Thymus (tissue), 11 donors: ENCODE measurements around the gene COX4I1. TPM values are rescaled to one million over a fixed set of nuclear protein-coding genes. Genes with fewer than 3 reads are reported as not detected.
"Not testable (repeated sequence)": the region's sequence is repeated elsewhere in the genome, so short reads cannot be mapped to it uniquely, and the experiment has no call there.

Experiments used
- DNase-seq, 9 donors: peaks; one replicate each; pipeline ENCODE4 v3.0.0-alpha.2; 2013; ENCODE audit warnings: low spot score in 9 of 9, low read depth in 6 of 9, missing footprints in 1 of 9
- H3K27ac ChIP-seq, 2 donors: one replicate each; pipeline ENCODE4 v1.5.1; 2013; ENCODE audit warnings: control low read depth in 1 of 2, low read depth in 1 of 2, low read length in 1 of 2, mild to moderate bottlenecking in 1 of 2, moderate library complexity in 1 of 2
- H3K27me3 ChIP-seq, 2 donors: one replicate each; pipeline ENCODE4 v1.5.1; 2013; ENCODE audit warnings: low read length in 1 of 2; ENCODE audit not compliant: control insufficient read depth in 2 of 2, insufficient read depth in 1 of 2
- H3K36me3 ChIP-seq, 2 donors: one replicate each; pipeline ENCODE4 v1.5.1; 2013; ENCODE audit warnings: low read length in 1 of 2, mild to moderate bottlenecking in 1 of 2, moderate library complexity in 1 of 2; ENCODE audit not compliant: control insufficient read depth in 2 of 2, insufficient read depth in 2 of 2
- H3K4me1 ChIP-seq, 2 donors: one replicate each; pipeline ENCODE4 v1.5.1; 2013; ENCODE audit warnings: low read length in 2 of 2; ENCODE audit not compliant: control insufficient read depth in 2 of 2, insufficient read depth in 2 of 2
- H3K4me3 ChIP-seq, 2 donors: one replicate each; pipeline ENCODE4 v1.5.1; 2013; ENCODE audit warnings: low read length in 2 of 2, control low read depth in 1 of 2, mild to moderate bottlenecking in 1 of 2
- H3K9me3 ChIP-seq, 2 donors: one replicate each; pipeline ENCODE4 v1.5.1; 2013; ENCODE audit warnings: low read length in 1 of 2, mild to moderate bottlenecking in 1 of 2; ENCODE audit not compliant: control insufficient read depth in 2 of 2, insufficient read depth in 1 of 2
- WGBS: extraction: QIAGEN DNeasy Blood & Tissue Kit; methylation state at CpG from one replicate; pipeline ENCODE4 v1.1.7; 2013; 5-methylcytosine and 5-hydroxymethylcytosine counted together
- polyA plus RNA-seq: library from polyadenylated mRNA; stranded (reverse); fragments of 200-250 nt; gene quantifications from one replicate; pipeline ENCODE4 v1.2.3, GENCODE V29; 2013
- total RNA-seq: library from RNA; stranded (reverse); fragments of 120-200 nt; gene quantifications from one replicate; pipeline ENCODE4 v1.2.4, GENCODE V29; 2013
- donor health status: healthy.

The COX4I1 gene
- total and polyA plus RNA-seq, 2 donors: 565 to 890 TPM

GRCh38 chr16:85800321-85800669, 800 bp downstream of the COX4I1 start:
- Histone ChIP-seq H3K9me3 (no peaks in the 10 kb centered on the region), H3K36me3 (peaks cover 51 to 52% of the 10 kb centered on the region in 2 donors), H3K27me3 (no peaks in the 10 kb centered on the region), H3K4me3 (peak overlapping the region; percentile 83 to 91), H3K27ac (peak overlapping the region; percentile 73 to 89), H3K4me1 (peaks cover 14% of the 10 kb centered on the region in 2 donors)
- peak in 1 of 9 donors; percentile 4 for DNase-seq
- WGBS: 41% methylated on average over 9 of the region's 9 CpGs

- H3K27ac ChIP-seq: no peak overlapping the region
- no peaks in the 10 kb centered on the region for H3K27me3 ChIP-seq
- DNase-seq: peak in 1 of 9 donors; percentile 6
- WGBS: 90% methylated on average over 14 of the region's 14 CpGs
- peaks cover 55 to 57% of the 10 kb centered on the region in 2 donors for H3K36me3 ChIP-seq
- H3K4me1 ChIP-seq: peaks cover 9 to 10% of the 10 kb centered on the region in 2 donors
- H3K9me3 ChIP-seq: no peaks in the 10 kb centered on the region
- no peak overlapping the region for H3K4me3 ChIP-seq
Observed at GRCh38 chr16:85803570-85803969, 4.1 kb downstream of the COX4I1 start.

DNA sequence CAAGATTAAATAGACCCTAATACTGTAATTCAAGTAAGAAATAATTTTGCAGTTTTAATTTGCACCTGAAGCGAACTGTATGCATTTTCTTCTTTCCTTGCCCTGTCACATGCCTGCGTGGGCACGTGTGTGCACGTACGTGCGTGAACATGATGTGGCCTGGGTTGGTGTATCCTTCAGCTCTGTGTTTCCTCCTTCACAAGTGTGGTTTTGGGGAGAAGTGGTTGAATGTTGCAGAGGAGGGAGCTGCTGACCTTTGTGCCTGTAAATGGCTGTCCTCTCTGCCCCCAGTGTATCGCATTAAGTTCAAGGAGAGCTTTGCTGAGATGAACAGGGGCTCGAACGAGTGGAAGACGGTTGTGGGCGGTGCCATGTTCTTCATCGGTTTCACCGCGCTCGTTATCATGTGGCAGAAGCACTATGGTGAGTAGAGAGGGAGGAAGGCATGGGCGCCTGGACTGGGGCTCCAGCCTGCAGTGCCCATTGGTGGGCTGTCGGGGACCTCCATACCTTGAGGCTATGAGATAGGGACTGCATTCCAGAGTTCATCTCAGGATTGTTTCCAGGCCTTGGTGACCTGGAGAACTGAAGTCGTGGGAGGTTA, 6.0 kb downstream of the COX4I1 start:
- 93% methylated on average over 18 of the region's 18 CpGs for WGBS
- H3K4me1 ChIP-seq: peaks cover 2 to 3% of the 10 kb centered on the region in 2 donors
- peaks cover 0 to 2% of the 10 kb centered on the region in 2 donors for H3K27me3 ChIP-seq
- peaks cover 55 to 57% of the 10 kb centered on the region in 2 donors for H3K36me3 ChIP-seq
- no peak overlapping the region for H3K27ac ChIP-seq
- DNase-seq: no peak
- no peaks in the 10 kb centered on the region for H3K9me3 ChIP-seq
- no peak overlapping the region for H3K4me3 ChIP-seq

GRCh38 chr16:85806539-85806938, 7.0 kb downstream of the COX4I1 start:
- DNase-seq: no peak

DNA sequence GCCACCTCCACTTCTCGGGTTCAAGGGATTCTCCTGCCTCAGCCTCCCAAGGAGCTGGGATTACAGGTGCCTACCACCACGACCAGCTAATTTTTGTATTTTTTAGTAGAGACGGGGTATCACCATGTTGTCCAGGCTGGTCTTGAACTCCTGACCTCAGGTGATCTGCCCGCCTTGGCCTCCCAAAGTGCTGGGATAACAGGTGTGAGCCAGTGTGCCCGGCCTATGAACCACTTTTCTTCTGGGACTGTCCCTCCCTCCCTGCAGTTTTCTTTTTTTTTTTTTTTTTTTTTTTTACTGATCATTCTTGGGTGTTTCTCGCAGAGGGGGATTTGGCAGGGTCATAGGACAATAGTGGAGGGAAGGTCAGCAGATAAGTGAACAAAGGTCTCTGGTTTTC, 7.8 kb downstream of the COX4I1 start:
- peaks cover 0 to 18% of the 10 kb centered on the region in 2 donors for H3K27me3 ChIP-seq
- not testable (repeated sequence) for H3K9me3 ChIP-seq, H3K27ac ChIP-seq, H3K4me3 ChIP-seq, DNase-seq, H3K4me1 ChIP-seq
- peaks cover 43 to 46% of the 10 kb centered on the region in 2 donors for H3K36me3 ChIP-seq
- WGBS: 95% methylated on average over 6 of the region's 6 CpGs

More at GRCh38 chr16:85806539-85806938, 7.0 kb downstream of the COX4I1 start:
- H3K4me3 ChIP-seq: no peak overlapping the region
- peaks cover 0 to 10% of the 10 kb centered on the region in 2 donors for H3K27me3 ChIP-seq
- 98% methylated on average over 11 of the region's 11 CpGs for WGBS
- H3K36me3 ChIP-seq: peaks cover 51 to 54% of the 10 kb centered on the region in 2 donors
- no peaks in the 10 kb centered on the region for H3K4me1 ChIP-seq
- H3K27ac ChIP-seq: no peak overlapping the region
- H3K9me3 ChIP-seq: no peaks in the 10 kb centered on the region

DNA sequence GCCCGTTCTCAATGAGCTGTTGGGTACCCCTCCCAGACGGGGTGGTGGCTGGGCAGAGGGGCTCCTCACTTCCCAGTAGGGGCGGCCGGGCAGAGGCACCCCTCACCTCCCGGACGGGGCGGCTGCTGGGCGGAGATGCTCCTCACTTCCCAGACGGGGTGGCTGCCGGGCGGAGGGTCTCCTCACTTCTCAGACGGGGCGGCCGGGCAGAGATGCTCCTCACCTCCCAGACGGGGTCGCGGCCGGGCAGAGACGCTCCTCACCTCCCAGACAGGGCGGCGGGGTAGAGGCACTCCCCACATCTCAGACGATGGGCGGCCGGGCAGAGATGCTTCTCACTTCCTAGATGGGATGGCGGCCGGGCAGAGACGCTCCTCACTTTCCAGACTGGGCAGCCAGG, 8.6 kb downstream of the COX4I1 start:
- 98% methylated on average over 26 of the region's 27 CpGs for WGBS
- not testable (repeated sequence) for H3K9me3 ChIP-seq, H3K4me1 ChIP-seq, H3K27ac ChIP-seq, H3K4me3 ChIP-seq, DNase-seq
- Histone ChIP-seq H3K36me3 (peaks cover 36 to 41% of the 10 kb centered on the region in 2 donors), H3K27me3 (peaks cover 0 to 25% of the 10 kb centered on the region in 2 donors)

DNA sequence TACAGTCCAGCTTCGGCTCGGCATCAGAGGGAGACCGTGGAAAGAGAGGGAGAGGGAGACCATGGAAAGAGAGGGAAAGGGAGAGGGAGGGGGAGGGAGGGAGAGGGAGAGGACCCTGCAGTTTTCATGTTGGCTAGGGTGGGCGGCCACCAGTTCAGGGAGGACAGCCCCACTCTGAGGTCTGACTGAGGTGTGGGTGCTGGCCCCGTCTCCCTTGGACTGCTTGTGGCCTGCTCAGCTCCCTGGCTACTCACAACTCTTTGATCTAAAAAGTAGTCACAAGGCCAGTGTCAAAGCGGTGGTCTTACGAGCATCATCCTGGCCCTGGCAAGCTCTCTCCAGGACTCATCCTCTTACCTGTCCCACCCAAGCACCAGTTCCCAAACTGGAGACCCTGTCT, 9.4 kb downstream of the COX4I1 start:
- Histone ChIP-seq H3K27me3 (peaks cover 0 to 32% of the 10 kb centered on the region in 2 donors), H3K4me1 (no peaks in the 10 kb centered on the region), H3K4me3 (no peak overlapping the region), H3K27ac (no peak overlapping the region), H3K9me3 (no peaks in the 10 kb centered on the region), H3K36me3 (peaks cover 27 to 33% of the 10 kb centered on the region in 2 donors)
- 94% methylated on average over 7 of the region's 7 CpGs for WGBS
- DNase-seq: no peak

GRCh38 chr16:85809645-85810044, 10.2 kb downstream of the COX4I1 start:
- Histone ChIP-seq H3K36me3 (peaks cover 25 to 27% of the 10 kb centered on the region in 2 donors), H3K9me3 (no peaks in the 10 kb centered on the region), H3K27ac (no peak overlapping the region), H3K4me1 (no peaks in the 10 kb centered on the region), H3K4me3 (no peak overlapping the region), H3K27me3 (peaks cover 2 to 34% of the 10 kb centered on the region in 2 donors)
- WGBS: 85% methylated on average over 10 of the region's 10 CpGs
- no peak for DNase-seq

DNA sequence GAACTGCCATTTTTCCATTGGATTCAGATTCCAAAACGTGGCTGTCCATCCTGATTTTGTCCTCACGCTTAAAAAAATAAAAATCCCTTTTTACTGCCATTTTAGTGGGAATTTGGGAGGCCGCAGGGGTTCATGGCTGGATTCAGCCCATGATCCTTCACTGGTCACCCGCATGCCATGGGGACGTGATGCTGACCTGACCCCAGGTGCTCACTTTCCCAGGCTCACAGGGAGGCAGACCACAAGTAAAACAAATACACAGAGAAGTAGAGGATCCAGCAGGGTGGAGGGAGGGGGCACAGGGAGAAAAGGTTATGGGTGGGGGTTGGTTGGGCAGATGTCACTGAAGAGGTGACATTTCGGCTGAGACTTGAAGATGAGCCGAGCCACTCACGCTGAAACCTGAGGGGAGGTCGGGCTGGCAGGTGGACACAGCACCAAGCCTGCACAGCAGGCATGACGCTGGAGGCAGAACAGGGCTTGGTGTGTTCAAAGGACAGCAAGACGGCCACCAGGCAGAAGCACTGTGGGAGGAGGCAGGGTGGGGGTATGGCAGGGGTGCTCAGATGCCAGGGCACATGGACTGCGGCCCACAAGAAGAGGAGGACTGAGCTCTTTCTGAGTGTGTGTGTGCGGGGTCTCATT, 10.7 kb downstream of the COX4I1 start:
- Histone ChIP-seq H3K27me3 (peaks cover 2 to 34% of the 10 kb centered on the region in 2 donors), H3K27ac (no peak overlapping the region), H3K9me3 (no peaks in the 10 kb centered on the region), H3K4me1 (no peaks in the 10 kb centered on the region), H3K36me3 (peaks cover 19 to 21% of the 10 kb centered on the region in 2 donors), H3K4me3 (no peak overlapping the region)
- WGBS: 94% methylated on average over 13 of the region's 13 CpGs
- no peak for DNase-seq
